Panc1 (cell line): ENCODE results near the gene LYRM4. TPM values are rescaled to one million over a fixed set of nuclear protein-coding genes. Genes with fewer than 3 reads are reported as not detected.

Experiments
- ATAC-seq: fragments of 200-7000 bp; cut with Tn5 transposase; 2 replicates; pipeline ENCODE4 v1.9.1; 2020; ENCODE audit warnings: mild to moderate bottlenecking, moderate library complexity
- BruUV-seq: library from RNA; stranded (reverse); fragments of 400-500 nt; replicated peaks from 2 replicates; lab custom pipeline; 2021; lab: Mats Ljungman, UMichigan
- CTCF ChIA-PET: fragments of 300-600 bp; sonication (Branson Sonifier 250); formaldehyde crosslinking; loops from one replicate; lab custom pipeline; 2022; ENCODE audit warnings: antibody characterized with exemption; lab: Charles Lee
- POLR2A ChIA-PET: fragments of 300-600 bp; sonication (Branson Sonifier 250); formaldehyde crosslinking; loops from one replicate; lab custom pipeline; 2022; ENCODE audit warnings: antibody characterized with exemption; lab: Charles Lee
- DNase-seq: peaks from one replicate; pipeline ENCODE4 v3.0.0-alpha.2; 2010; ENCODE audit warnings: low read depth, low spot score
- H3K27ac ChIP-seq: 2 replicates; pipeline ENCODE4 v1.5.1; 2011; ENCODE audit warnings: mild to moderate bottlenecking, low read length, inconsistent platforms
- H3K27me3 ChIP-seq: fragments of 200-500 bp; sonication (Bioruptor generic); 2 replicates; pipeline ENCODE4 v1.6.0; 2014; ENCODE audit warnings: low read length, inconsistent platforms; ENCODE audit not compliant: control insufficient read depth, insufficient read depth
- H3K36me3 ChIP-seq: fragments of 200-500 bp; sonication (Bioruptor generic); 2 replicates; pipeline ENCODE4 v1.5.1; 2014; ENCODE audit warnings: inconsistent platforms, mild to moderate bottlenecking, low read length, moderate library complexity; ENCODE audit not compliant: control insufficient read depth, insufficient read depth
- H3K4me1 ChIP-seq: 2 replicates; pipeline ENCODE4 v1.5.1; 2011; ENCODE audit warnings: inconsistent platforms, mild to moderate bottlenecking, low read length, moderate library complexity; ENCODE audit not compliant: control insufficient read depth, insufficient read depth
- H3K4me3 ChIP-seq, 2 experiments: 2 replicates each; pipeline ENCODE4 v1.5.1; 2011 to 2012; ENCODE audit warnings: low read depth in 2 of 2, low read length in 2 of 2, mild to moderate bottlenecking in 2 of 2, inconsistent platforms in 1 of 2, moderate library complexity in 1 of 2
- H3K9me3 ChIP-seq: fragments of 200-500 bp; sonication (Bioruptor generic); 2 replicates; pipeline ENCODE4 v1.5.1; 2014; ENCODE audit warnings: low read depth, mild to moderate bottlenecking, inconsistent platforms, low read length, moderate library complexity; ENCODE audit not compliant: control insufficient read depth, insufficient read depth
- POLR2AphosphoS5 ChIP-seq: IDR thresholded peaks from 2 replicates; pipeline ENCODE4 v1.6.1; 2012; ENCODE audit warnings: mild to moderate bottlenecking, low read depth, low read length, moderate library complexity
- SIN3A ChIP-seq: IDR thresholded peaks from 2 replicates; pipeline ENCODE4 v1.6.1; 2012; ENCODE audit warnings: low read depth, mild to moderate bottlenecking, low read length, moderate library complexity, borderline replicate concordance; ENCODE audit not compliant: insufficient read depth
- TCF7L2 ChIP-seq: IDR thresholded peaks from 2 replicates; pipeline ENCODE4 v1.6.1; 2011; ENCODE audit warnings: mild to moderate bottlenecking, low read depth, low read length, inconsistent platforms
- in situ Hi-C: cut with HindIII; loops from 2 replicates; pipeline ENCODE4 v1.10.0; 2016; ENCODE audit warnings: low sequenced_read_pairs, low pct_unique_long_range_greater_than_20kb
- intact Hi-C: fragments of 100-400 bp; cut with micrococcal nuclease; formaldehyde crosslinking; loops from one replicate; pipeline ENCODE4 v1.10.0; 2022; ENCODE audit not compliant: unreplicated experiment
- total RNA-seq: library from RNA; stranded (reverse); gene quantifications from one replicate; pipeline ENCODE4 v1.2.1, GENCODE V29; 2021; ENCODE audit not compliant: unreplicated experiment
- TF ChIP-seq, protein P1 (sequence below): fragments of 450-650 bp; IDR thresholded peaks from 2 replicates; pipeline ENCODE4 v1.5.1; 2017; ENCODE audit warnings: mild to moderate bottlenecking
- TF ChIP-seq, protein P2 (sequence below), 2 experiments: IDR thresholded peaks; 2 replicates each; pipeline ENCODE4 v1.6.1; 2011 to 2012; ENCODE audit warnings: low read depth in 2 of 2, control low read depth in 1 of 2, low read length in 1 of 2, mild to moderate bottlenecking in 1 of 2, moderate library complexity in 1 of 2; ENCODE audit not compliant: insufficient read depth in 1 of 2

Gene LYRM4
- total RNA-seq, 1 experiment from 2014 or later = 27.4 TPM

GRCh38 chr6:5300206-5300764 is 39.5 kb upstream of the LYRM4 start:
- DNase-seq (no peak), ATAC-seq (no peak)
- in situ Hi-C loops (no loop called here), intact Hi-C loops (no loop called here)
- Histone ChIP-seq H3K4me3 (no peak overlapping the region), H3K4me1 (no peaks in the 10 kb centered on the region), H3K9me3 (no peaks in the 10 kb centered on the region), H3K36me3 (no peaks in the 10 kb centered on the region), H3K27me3 (no peaks in the 10 kb centered on the region), H3K27ac (no peak overlapping the region)
- POLR2A ChIA-PET = no interaction called here
- TF ChIP-seq TCF7L2 = no peak
- TF ChIP-seq SIN3A = no peak
- TF ChIP-seq, protein P1, sequence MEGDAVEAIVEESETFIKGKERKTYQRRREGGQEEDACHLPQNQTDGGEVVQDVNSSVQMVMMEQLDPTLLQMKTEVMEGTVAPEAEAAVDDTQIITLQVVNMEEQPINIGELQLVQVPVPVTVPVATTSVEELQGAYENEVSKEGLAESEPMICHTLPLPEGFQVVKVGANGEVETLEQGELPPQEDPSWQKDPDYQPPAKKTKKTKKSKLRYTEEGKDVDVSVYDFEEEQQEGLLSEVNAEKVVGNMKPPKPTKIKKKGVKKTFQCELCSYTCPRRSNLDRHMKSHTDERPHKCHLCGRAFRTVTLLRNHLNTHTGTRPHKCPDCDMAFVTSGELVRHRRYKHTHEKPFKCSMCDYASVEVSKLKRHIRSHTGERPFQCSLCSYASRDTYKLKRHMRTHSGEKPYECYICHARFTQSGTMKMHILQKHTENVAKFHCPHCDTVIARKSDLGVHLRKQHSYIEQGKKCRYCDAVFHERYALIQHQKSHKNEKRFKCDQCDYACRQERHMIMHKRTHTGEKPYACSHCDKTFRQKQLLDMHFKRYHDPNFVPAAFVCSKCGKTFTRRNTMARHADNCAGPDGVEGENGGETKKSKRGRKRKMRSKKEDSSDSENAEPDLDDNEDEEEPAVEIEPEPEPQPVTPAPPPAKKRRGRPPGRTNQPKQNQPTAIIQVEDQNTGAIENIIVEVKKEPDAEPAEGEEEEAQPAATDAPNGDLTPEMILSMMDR = no peak
- TF ChIP-seq, protein P2, sequence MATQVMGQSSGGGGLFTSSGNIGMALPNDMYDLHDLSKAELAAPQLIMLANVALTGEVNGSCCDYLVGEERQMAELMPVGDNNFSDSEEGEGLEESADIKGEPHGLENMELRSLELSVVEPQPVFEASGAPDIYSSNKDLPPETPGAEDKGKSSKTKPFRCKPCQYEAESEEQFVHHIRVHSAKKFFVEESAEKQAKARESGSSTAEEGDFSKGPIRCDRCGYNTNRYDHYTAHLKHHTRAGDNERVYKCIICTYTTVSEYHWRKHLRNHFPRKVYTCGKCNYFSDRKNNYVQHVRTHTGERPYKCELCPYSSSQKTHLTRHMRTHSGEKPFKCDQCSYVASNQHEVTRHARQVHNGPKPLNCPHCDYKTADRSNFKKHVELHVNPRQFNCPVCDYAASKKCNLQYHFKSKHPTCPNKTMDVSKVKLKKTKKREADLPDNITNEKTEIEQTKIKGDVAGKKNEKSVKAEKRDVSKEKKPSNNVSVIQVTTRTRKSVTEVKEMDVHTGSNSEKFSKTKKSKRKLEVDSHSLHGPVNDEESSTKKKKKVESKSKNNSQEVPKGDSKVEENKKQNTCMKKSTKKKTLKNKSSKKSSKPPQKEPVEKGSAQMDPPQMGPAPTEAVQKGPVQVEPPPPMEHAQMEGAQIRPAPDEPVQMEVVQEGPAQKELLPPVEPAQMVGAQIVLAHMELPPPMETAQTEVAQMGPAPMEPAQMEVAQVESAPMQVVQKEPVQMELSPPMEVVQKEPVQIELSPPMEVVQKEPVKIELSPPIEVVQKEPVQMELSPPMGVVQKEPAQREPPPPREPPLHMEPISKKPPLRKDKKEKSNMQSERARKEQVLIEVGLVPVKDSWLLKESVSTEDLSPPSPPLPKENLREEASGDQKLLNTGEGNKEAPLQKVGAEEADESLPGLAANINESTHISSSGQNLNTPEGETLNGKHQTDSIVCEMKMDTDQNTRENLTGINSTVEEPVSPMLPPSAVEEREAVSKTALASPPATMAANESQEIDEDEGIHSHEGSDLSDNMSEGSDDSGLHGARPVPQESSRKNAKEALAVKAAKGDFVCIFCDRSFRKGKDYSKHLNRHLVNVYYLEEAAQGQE (IDR thresholded peaks at IDR 0.05; ENCODE audit: insufficient read depth in 1 of 2, low read depth in 2 of 2, low read length in 1 of 2) = no peak
- no peak for TF ChIP-seq POLR2AphosphoS5
- CTCF ChIA-PET = no interaction called here
- BruUV-seq = no TSS peak

GRCh38 chr6:5295623-5296022 is 34.9 kb upstream of the LYRM4 start:
- CTCF ChIA-PET = no interaction called here
- intact Hi-C loops (no loop called here), in situ Hi-C loops (no loop called here)
- no peaks in the 10 kb centered on the region for H3K9me3 ChIP-seq
- TF ChIP-seq, protein P2 (IDR thresholded peaks at IDR 0.05; ENCODE audit: insufficient read depth in 1 of 2, low read depth in 2 of 2, low read length in 1 of 2) = no peak
- TF ChIP-seq SIN3A (no peak), POLR2AphosphoS5 (no peak), TCF7L2 (no peak)
- TF ChIP-seq, protein P1 = no peak
- H3K27ac ChIP-seq = no peak overlapping the region
- POLR2A ChIA-PET = no interaction called here
- H3K36me3 ChIP-seq = no peaks in the 10 kb centered on the region
- DNase-seq (no peak), ATAC-seq (no peak)
- H3K27me3 ChIP-seq = no peaks in the 10 kb centered on the region
- BruUV-seq = no TSS peak
- H3K4me3 ChIP-seq = no peak overlapping the region
- no peaks in the 10 kb centered on the region for H3K4me1 ChIP-seq
